ENCODE measurements around the gene WDR12.

DNA sequence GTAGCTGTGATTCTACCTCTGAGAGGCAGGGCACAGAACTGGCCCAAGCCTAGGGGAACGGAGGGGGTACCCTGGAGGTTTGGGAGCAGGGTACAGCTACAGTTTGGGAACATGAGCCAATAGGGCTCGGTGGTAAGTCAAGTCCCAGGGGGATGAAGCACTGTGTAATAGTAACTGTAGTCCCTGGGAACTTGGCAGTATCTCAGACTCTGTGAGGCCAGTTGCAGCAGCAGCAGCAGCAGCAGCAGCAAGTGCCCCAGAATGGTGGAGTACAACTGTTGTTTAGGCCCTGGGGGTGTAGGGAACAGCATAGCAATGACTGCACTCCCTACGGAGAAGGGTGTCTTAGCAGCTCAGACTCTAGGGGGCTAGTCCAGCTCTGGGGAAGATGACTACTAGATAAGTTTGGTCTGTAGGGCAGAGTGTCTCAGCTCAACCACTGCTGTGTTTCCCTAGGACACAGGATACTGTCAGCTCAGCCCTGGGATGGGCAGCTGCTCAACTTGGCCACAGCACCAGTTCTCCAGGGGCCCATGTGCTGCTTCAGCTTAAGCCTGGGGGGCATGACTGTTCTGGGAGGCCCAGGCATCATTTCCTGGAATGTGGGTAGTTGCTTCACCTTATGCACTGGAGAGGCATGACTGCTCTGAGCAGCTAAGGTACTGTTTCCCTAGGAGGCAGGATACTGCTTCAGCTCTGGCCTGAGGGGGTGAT is 21.1 kb upstream of the WDR12 start:
- TF ChIP-seq POLR2A (IDR thresholded peaks at IDR 0.05; ENCODE audit: low read depth, low read length) = no peak
- TF ChIP-seq, protein P1, sequence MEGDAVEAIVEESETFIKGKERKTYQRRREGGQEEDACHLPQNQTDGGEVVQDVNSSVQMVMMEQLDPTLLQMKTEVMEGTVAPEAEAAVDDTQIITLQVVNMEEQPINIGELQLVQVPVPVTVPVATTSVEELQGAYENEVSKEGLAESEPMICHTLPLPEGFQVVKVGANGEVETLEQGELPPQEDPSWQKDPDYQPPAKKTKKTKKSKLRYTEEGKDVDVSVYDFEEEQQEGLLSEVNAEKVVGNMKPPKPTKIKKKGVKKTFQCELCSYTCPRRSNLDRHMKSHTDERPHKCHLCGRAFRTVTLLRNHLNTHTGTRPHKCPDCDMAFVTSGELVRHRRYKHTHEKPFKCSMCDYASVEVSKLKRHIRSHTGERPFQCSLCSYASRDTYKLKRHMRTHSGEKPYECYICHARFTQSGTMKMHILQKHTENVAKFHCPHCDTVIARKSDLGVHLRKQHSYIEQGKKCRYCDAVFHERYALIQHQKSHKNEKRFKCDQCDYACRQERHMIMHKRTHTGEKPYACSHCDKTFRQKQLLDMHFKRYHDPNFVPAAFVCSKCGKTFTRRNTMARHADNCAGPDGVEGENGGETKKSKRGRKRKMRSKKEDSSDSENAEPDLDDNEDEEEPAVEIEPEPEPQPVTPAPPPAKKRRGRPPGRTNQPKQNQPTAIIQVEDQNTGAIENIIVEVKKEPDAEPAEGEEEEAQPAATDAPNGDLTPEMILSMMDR (IDR thresholded peaks at IDR 0.05; ENCODE audit: extremely low read depth in 1 of 2, insufficient read depth in 1 of 2, low read depth in 1 of 2, low read length in 2 of 2) = no peak
- TF ChIP-seq, protein P2, sequence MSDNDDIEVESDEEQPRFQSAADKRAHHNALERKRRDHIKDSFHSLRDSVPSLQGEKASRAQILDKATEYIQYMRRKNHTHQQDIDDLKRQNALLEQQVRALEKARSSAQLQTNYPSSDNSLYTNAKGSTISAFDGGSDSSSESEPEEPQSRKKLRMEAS (IDR thresholded peaks at IDR 0.05; ENCODE audit: insufficient read depth, insufficient read length) = no peak

Measured in endothelial cell of umbilical vein (primary cell).